Measurements from ENCODE around the gene URAD. TPM values are rescaled to one million over a fixed set of nuclear protein-coding genes. Genes with fewer than 3 reads are reported as not detected.

Gene URAD
- total RNA-seq, 1 donor: not detected

DNA sequence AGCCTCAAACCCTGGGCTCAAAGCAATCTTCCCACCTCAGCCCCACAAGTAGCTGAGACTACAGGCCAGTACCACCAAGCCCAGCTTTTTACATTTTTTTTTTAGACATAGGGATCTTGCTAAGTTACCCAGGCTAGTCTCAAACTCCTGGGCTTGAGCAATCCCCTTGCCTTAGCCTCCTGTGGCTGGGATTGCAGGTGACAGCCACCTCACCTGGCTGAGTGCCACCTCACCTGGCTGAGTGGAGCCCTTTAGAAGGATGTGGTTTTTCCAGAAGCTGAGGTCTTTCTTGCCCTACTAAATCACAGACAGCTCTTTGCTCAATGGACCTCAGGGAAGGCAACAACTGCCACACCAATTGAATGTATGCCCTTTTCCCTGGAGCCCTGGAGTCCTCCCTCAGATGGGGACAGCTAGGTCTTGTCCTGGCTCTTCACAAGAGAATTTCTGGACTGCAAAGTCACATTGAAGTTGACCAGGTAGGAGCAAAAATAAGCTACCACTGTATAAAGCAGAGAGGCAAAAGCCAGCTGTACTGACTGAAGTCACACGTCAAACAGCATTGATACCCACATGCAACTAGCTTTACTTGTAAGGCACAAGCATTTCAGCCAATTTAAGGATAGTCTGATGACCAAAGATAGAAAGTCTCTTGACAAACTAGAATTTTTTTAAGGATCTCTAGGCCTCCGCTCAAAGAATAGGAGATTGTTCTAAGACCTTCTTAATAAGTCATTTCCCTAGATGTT, 54.7 kb downstream of the URAD start:
- Histone ChIP-seq H3K9me3 (ENCODE audit: low read depth, low read length) (no peaks in the 10 kb centered on the region), H3K27me3 (ENCODE audit: insufficient read depth, low read length) (peaks cover 24% of the 10 kb centered on the region), H4K20me1 (ENCODE audit: insufficient read depth, low read length) (no peaks in the 10 kb centered on the region), H2AFZ (ENCODE audit: low read length) (no peak overlapping the region), H3K27ac (ENCODE audit: low read depth, low read length) (no peak overlapping the region), H3K36me3 (ENCODE audit: insufficient read depth, low read length) (no peaks in the 10 kb centered on the region), H3K79me2 (ENCODE audit: insufficient read depth, low read length) (no peaks in the 10 kb centered on the region), H3K4me1 (ENCODE audit: insufficient read depth, low read length) (no peaks in the 10 kb centered on the region), H3K4me2 (ENCODE audit: insufficient read depth, low read length) (no peak overlapping the region), H3K4me3 (ENCODE audit: insufficient read depth, low read length) (no peak overlapping the region)
- TF ChIP-seq, protein P1, sequence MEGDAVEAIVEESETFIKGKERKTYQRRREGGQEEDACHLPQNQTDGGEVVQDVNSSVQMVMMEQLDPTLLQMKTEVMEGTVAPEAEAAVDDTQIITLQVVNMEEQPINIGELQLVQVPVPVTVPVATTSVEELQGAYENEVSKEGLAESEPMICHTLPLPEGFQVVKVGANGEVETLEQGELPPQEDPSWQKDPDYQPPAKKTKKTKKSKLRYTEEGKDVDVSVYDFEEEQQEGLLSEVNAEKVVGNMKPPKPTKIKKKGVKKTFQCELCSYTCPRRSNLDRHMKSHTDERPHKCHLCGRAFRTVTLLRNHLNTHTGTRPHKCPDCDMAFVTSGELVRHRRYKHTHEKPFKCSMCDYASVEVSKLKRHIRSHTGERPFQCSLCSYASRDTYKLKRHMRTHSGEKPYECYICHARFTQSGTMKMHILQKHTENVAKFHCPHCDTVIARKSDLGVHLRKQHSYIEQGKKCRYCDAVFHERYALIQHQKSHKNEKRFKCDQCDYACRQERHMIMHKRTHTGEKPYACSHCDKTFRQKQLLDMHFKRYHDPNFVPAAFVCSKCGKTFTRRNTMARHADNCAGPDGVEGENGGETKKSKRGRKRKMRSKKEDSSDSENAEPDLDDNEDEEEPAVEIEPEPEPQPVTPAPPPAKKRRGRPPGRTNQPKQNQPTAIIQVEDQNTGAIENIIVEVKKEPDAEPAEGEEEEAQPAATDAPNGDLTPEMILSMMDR (IDR thresholded peaks at IDR 0.05; ENCODE audit: extremely low read depth, low read depth, low read length): no peak
- no peak for DNase-seq (ENCODE audit: insufficient read length, low spot score, missing footprints)

DNA sequence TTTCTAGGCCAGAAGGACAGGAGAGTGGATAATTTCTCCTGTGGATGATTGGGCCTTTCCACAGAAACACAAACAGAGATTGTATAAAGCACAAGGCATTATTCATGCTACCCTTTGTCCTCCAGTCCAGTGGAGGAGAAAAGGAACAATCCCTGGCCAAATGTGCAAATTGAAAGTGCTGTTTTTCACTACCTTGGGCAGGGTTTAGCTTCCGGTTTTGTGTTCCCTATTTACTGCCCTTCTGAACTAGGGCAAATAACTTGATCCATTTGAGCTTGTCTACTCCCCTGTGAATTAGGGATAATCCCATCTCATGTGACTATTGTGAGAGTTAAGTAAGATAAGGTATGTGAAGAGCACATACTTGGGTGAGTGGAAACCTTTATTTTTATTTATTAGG, 55.4 kb downstream of the URAD start:
- no peak overlapping the region for H3K27ac ChIP-seq (ENCODE audit: low read depth, low read length)

DNA sequence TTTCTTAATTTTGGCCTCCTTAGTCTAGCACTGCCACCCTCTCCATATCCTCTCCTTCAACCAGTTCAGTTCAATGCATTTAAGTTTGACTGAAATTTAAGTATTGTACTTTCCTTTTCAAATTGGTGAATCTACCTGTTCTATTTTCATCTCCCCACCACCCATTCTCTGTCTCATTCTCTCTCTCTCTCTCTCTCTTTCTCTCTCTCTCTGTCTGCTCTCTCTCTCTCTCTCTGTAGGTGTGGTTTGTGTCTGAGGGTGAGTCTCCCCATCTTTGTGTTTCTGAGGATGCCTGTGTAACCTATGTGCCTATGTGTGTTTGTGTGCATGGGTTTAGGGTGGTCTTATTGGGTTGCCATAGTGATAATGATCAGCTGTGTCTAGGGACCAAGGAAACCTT, 58.6 kb downstream of the URAD start:
- no peaks in the 10 kb centered on the region for H3K79me2 ChIP-seq (ENCODE audit: insufficient read depth, low read length)
- H3K9me3 ChIP-seq (ENCODE audit: low read depth, low read length): no peaks in the 10 kb centered on the region
- no peak overlapping the region for H2AFZ ChIP-seq (ENCODE audit: low read length)
- H3K4me3 ChIP-seq (ENCODE audit: insufficient read depth, low read length): no peak overlapping the region
- H4K20me1 ChIP-seq (ENCODE audit: insufficient read depth, low read length): no peaks in the 10 kb centered on the region
- H3K36me3 ChIP-seq (ENCODE audit: insufficient read depth, low read length): no peaks in the 10 kb centered on the region
- peaks cover 63% of the 10 kb centered on the region for H3K27me3 ChIP-seq (ENCODE audit: insufficient read depth, low read length)
- no peaks in the 10 kb centered on the region for H3K4me1 ChIP-seq (ENCODE audit: insufficient read depth, low read length)
- H3K27ac ChIP-seq (ENCODE audit: low read depth, low read length): no peak overlapping the region
- DNase-seq (ENCODE audit: insufficient read length, low spot score, missing footprints): no peak
- H3K4me2 ChIP-seq (ENCODE audit: insufficient read depth, low read length): no peak overlapping the region
- TF ChIP-seq, protein P1 (IDR thresholded peaks at IDR 0.05; ENCODE audit: extremely low read depth, low read depth, low read length): no peak

More for the DNA sequence above, 55.4 kb downstream of the URAD start:
- Histone ChIP-seq H4K20me1 (ENCODE audit: insufficient read depth, low read length) (no peaks in the 10 kb centered on the region), H3K36me3 (ENCODE audit: insufficient read depth, low read length) (no peaks in the 10 kb centered on the region), H3K9me3 (ENCODE audit: low read depth, low read length) (no peaks in the 10 kb centered on the region), H3K4me3 (ENCODE audit: insufficient read depth, low read length) (no peak overlapping the region), H3K4me2 (ENCODE audit: insufficient read depth, low read length) (no peak overlapping the region), H3K4me1 (ENCODE audit: insufficient read depth, low read length) (no peaks in the 10 kb centered on the region), H2AFZ (ENCODE audit: low read length) (no peak overlapping the region), H3K79me2 (ENCODE audit: insufficient read depth, low read length) (no peaks in the 10 kb centered on the region), H3K27me3 (ENCODE audit: insufficient read depth, low read length) (peaks cover 30% of the 10 kb centered on the region)
- TF ChIP-seq, protein P1 (IDR thresholded peaks at IDR 0.05; ENCODE audit: extremely low read depth, low read depth, low read length): no peak
- no peak for DNase-seq (ENCODE audit: insufficient read length, low spot score, missing footprints)

DNA sequence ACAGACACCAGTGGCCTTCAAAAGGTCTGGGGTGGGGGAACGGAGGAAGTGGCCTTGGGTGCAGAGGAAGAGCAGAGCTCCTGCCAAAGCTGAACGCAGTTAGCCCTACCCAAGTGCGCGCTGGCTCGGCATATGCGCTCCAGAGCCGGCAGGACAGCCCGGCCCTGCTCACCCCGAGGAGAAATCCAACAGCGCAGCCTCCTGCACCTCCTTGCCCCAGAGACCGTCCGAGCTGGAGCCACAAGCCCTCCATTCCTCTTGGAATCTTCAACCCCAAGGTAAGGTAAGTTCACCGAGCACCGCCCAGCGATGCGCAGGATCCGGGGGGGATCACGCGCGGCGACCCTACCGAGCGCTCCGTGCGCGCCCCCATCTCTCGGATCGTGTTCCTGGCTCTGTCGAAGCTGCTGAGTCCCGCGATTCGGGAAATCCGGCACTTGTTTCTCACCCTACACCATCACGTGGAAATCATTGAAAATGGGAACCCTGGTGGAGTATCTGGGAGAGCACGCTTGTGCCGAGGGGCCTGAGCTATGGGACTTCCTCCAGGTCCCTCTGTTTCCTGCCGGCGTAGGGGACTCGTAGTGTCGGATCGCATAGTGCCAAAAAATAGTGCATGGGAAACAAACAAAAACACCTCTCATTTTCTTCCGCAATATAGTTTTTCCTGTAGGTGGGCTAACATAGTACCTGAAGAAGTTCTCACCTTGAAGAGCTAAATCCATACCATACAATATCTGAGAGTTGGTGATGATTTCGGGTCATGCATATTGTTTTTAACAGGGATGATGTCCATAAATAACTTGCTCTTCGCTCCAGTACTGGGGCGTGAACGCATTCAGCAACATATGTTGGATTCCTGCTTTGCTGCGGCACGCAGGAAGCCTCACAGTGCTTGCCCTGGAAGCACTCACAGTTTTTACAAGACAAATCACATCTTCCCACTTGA, 59.4 kb downstream of the URAD start:
- Histone ChIP-seq H3K9me3 (ENCODE audit: low read depth, low read length) (no peaks in the 10 kb centered on the region), H3K36me3 (ENCODE audit: insufficient read depth, low read length) (no peaks in the 10 kb centered on the region), H3K27me3 (ENCODE audit: insufficient read depth, low read length) (peaks cover 70% of the 10 kb centered on the region), H2AFZ (ENCODE audit: low read length) (no peak overlapping the region), H3K79me2 (ENCODE audit: insufficient read depth, low read length) (no peaks in the 10 kb centered on the region), H3K4me2 (ENCODE audit: insufficient read depth, low read length) (no peak overlapping the region), H3K27ac (ENCODE audit: low read depth, low read length) (no peak overlapping the region), H4K20me1 (ENCODE audit: insufficient read depth, low read length) (no peaks in the 10 kb centered on the region), H3K4me1 (ENCODE audit: insufficient read depth, low read length) (no peaks in the 10 kb centered on the region), H3K4me3 (ENCODE audit: insufficient read depth, low read length) (no peak overlapping the region)
- DNase-seq (ENCODE audit: insufficient read length, low spot score, missing footprints): peak; percentile 55
- TF ChIP-seq, protein P1 (IDR thresholded peaks at IDR 0.05; ENCODE audit: extremely low read depth, low read depth, low read length): no peak
